Right ventricle myocardium superior (tissue), 1 donor: Measurements from ENCODE around the gene DEAF1. TPM values are rescaled to one million over a fixed set of nuclear protein-coding genes. Genes with fewer than 3 reads are reported as not detected.

ENCODE experiments used
- ATAC-seq: fragments of 200-7000 bp; cut with Tn5 transposase; one replicate; pipeline ENCODE4 v1.9.1; 2020; ENCODE audit warnings: mild to moderate bottlenecking; ENCODE audit not compliant: poor library complexity
- DNase-seq: peaks from one replicate; pipeline ENCODE4 v3.0.0-alpha.2; 2020
- intact Hi-C: fragments of 100-400 bp; cut with DNase I; formaldehyde crosslinking; loops from one replicate; pipeline ENCODE4 v1.11.2; 2022
- total RNA-seq: library from RNA; stranded (reverse); fragmentation: NEBNext Ultra II Directional; extraction: Animal tissue kit (Norgen Biotek cat#: 25700); gene quantifications from one replicate; pipeline ENCODE4 v1.2.1, GENCODE V29; 2021
- donor health status: DM: no; HTN: yes; CAD: no; lungs with severe emphysema.

DEAF1 gene
- total RNA-seq, 1 donor from 2014 or later = 22.1 TPM

GRCh38 chr11:724049-724777 is 29.2 kb upstream of the DEAF1 start:
- ATAC-seq (no peak), DNase-seq (no peak)
- intact Hi-C loops = loop anchor here (10.0 kb wide), 2 partner anchors 59 to 169 kb away; no protein-coding TSS in a partner anchor

- ATAC-seq = no peak
- no peak for DNase-seq
- intact Hi-C loops = loop anchor here (10.0 kb wide), 2 partner anchors 59 to 169 kb away; no protein-coding TSS in a partner anchor
Observed at GRCh38 chr11:723120-723883, 28.3 kb upstream of the DEAF1 start.

- ATAC-seq (no peak), DNase-seq (no peak)
- intact Hi-C loops = loop anchor here (10.0 kb wide), 2 partner anchors 58 to 168 kb away; no protein-coding TSS in a partner anchor
Observed at GRCh38 chr11:722346-722811, 27.4 kb upstream of the DEAF1 start.

- no peak for ATAC-seq
- peak; percentile 68 for DNase-seq
- intact Hi-C loops = loop anchor here (10.0 kb wide), 2 partner anchors 57 to 167 kb away; no protein-coding TSS in a partner anchor
Observed at GRCh38 chr11:721741-722345, 26.8 kb upstream of the DEAF1 start.

- DNase-seq (no peak), ATAC-seq (no peak)
- intact Hi-C loops = loop anchor here (10.0 kb wide), 2 partner anchors 56 to 166 kb away; no protein-coding TSS in a partner anchor
Observed at GRCh38 chr11:721247-721740, 26.3 kb upstream of the DEAF1 start.

GRCh38 chr11:720642-721246 is 25.7 kb upstream of the DEAF1 start:
- intact Hi-C loops = loop anchor here (10.0 kb wide), 2 partner anchors 56 to 166 kb away; no protein-coding TSS in a partner anchor
- ATAC-seq = peak; percentile 44
- DNase-seq = no peak

- no peak for DNase-seq
- intact Hi-C loops = loop anchor here (10.0 kb wide), 2 partner anchors 55 to 165 kb away; no protein-coding TSS in a partner anchor
- no peak for ATAC-seq
Observed at GRCh38 chr11:720017-720641, 25.1 kb upstream of the DEAF1 start.

- intact Hi-C loops = loop anchor here (10.0 kb wide), 2 partner anchors 55 to 165 kb away; no protein-coding TSS in a partner anchor
- no peak for ATAC-seq
- DNase-seq = no peak
Observed at GRCh38 chr11:719214-720016, 24.4 kb upstream of the DEAF1 start.

GRCh38 chr11:714436-714835 is 19.4 kb upstream of the DEAF1 start:
- intact Hi-C loops = no loop called here
- ATAC-seq (no peak), DNase-seq (no peak)

- no peak for DNase-seq
- intact Hi-C loops = no loop called here
Observed at GRCh38 chr11:709109-709997, 14.3 kb upstream of the DEAF1 start.

GRCh38 chr11:708511-708910 is 13.5 kb upstream of the DEAF1 start:
- ATAC-seq = no peak
- no peak for DNase-seq
- intact Hi-C loops = no loop called here

More at GRCh38 chr11:709109-709997, 14.3 kb upstream of the DEAF1 start:
- ATAC-seq = no peak

GRCh38 chr11:707817-708420 is 12.9 kb upstream of the DEAF1 start:
- ATAC-seq (no peak), DNase-seq (no peak)
- intact Hi-C loops = no loop called here

- DNase-seq = no peak
- peak; percentile 38 for ATAC-seq
Observed at GRCh38 chr11:706957-707816, 12.2 kb upstream of the DEAF1 start.

GRCh38 chr11:706439-706956 is 11.5 kb upstream of the DEAF1 start:
- no peak for DNase-seq
- intact Hi-C loops = no loop called here
- ATAC-seq = no peak

More at GRCh38 chr11:706957-707816, 12.2 kb upstream of the DEAF1 start:
- intact Hi-C loops = no loop called here
